Smooth muscle cell (in vitro differentiated cells): ENCODE measurements around the gene DISC1. TPM values are rescaled to one million over a fixed set of nuclear protein-coding genes. Genes with fewer than 3 reads are reported as not detected.

ENCODE experiments used
- DNase-seq: peaks from one replicate; lab custom pipeline; 2025; ENCODE audit not compliant: unreplicated experiment; lab: John Stamatoyannopoulos, UW
- H2AFZ ChIP-seq: fragments of 200-600 bp; sonication (generic); 2 replicates; pipeline ENCODE4 v1.6.0; 2016; ENCODE audit warnings: antibody characterized with exemption, low read depth, mild to moderate bottlenecking
- H3F3A ChIP-seq: fragments of 200-600 bp; sonication (generic); 2 replicates; pipeline ENCODE4 v1.6.0; 2017; ENCODE audit warnings: antibody characterized with exemption, low read depth
- H3K27ac ChIP-seq: fragments of 200-600 bp; sonication (generic); 2 replicates; pipeline ENCODE4 v1.5.1; 2016; ENCODE audit warnings: low read depth, mild to moderate bottlenecking
- H3K27me3 ChIP-seq: fragments of 200-600 bp; sonication (generic); 2 replicates; pipeline ENCODE4 v1.6.1; 2016; ENCODE audit warnings: low read depth, mild to moderate bottlenecking
- H3K36me3 ChIP-seq: fragments of 200-600 bp; sonication (generic); 2 replicates; pipeline ENCODE4 v1.5.1; 2016; ENCODE audit warnings: low read depth
- H3K4me1 ChIP-seq: fragments of 200-600 bp; sonication (generic); 2 replicates; pipeline ENCODE4 v1.5.1; 2016; ENCODE audit warnings: low read depth
- H3K4me2 ChIP-seq: fragments of 200-600 bp; sonication (generic); 2 replicates; pipeline ENCODE4 v1.6.0; 2016; ENCODE audit warnings: mild to moderate bottlenecking
- H3K4me3 ChIP-seq: fragments of 200-600 bp; sonication (generic); 2 replicates; pipeline ENCODE4 v1.5.1; 2016; ENCODE audit warnings: mild to moderate bottlenecking
- H3K79me2 ChIP-seq: fragments of 200-600 bp; sonication (generic); 2 replicates; pipeline ENCODE4 v1.6.0; 2016; ENCODE audit warnings: low read depth, mild to moderate bottlenecking
- H3K9ac ChIP-seq: fragments of 200-600 bp; sonication (generic); 2 replicates; pipeline ENCODE4 v1.6.0; 2016; ENCODE audit warnings: low read depth
- H3K9me3 ChIP-seq: fragments of 200-600 bp; sonication (generic); replicated peaks from 2 replicates; pipeline ENCODE4 v1.5.1; 2016; ENCODE audit warnings: low read depth
- H4K20me1 ChIP-seq: fragments of 200-600 bp; sonication (generic); 2 replicates; pipeline ENCODE4 v1.6.0; 2016; ENCODE audit warnings: low read depth
- WGBS: methylation state at CpG from one replicate; pipeline ENCODE4 v1.1.7; 2016; ENCODE audit warnings: low lambda C conversion rate; 5-methylcytosine and 5-hydroxymethylcytosine counted together
- polyA plus RNA-seq: library from polyadenylated mRNA; unstranded; fragments of >200 nt; fragmentation: Nextera tagmentation; extraction: Ambion mirVana; gene quantifications from 2 replicates; pipeline ENCODE4 v1.2.1, GENCODE V29; 2016
- total RNA-seq: library from RNA; depleted of rRNA; stranded (reverse); fragments of >200 nt; gene quantifications from 2 replicates; pipeline ENCODE4 v1.2.3, GENCODE V29; 2014
- TF ChIP-seq, protein P1 (sequence below): fragments of 200-600 bp; sonication (generic); IDR thresholded peaks from 2 replicates; pipeline ENCODE4 v1.5.1; 2017; ENCODE audit warnings: borderline replicate concordance, mild to moderate bottlenecking, antibody characterized with exemption; ENCODE audit not compliant: insufficient read depth, poor library complexity, severe bottlenecking

DISC1 gene
- total and polyA plus RNA-seq, 2 experiments from 2014 or later = 0.89 to 4.3 TPM

DNA sequence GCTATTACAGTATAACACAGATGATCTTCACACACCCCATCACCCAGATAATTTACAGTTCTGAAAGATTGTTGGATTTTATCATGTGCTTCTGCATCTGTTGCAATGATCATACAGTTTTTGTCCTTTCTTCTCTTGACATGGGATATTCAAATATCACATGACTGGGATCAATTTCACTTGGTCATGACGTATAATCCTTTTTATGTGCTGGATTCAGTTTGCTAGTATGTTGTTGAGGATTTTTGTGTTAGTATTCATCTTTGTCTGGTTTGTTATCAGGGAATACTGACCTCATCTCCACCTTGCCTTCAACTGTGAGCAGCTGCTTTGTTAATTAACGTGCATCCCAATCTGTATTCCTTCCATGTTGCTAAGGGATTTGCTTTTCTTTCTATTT lies 44.7 kb upstream of the DISC1 start:
- no peak for DNase-seq
- H3K79me2 ChIP-seq = no peaks in the 10 kb centered on the region
- H2AFZ ChIP-seq = no peak overlapping the region
- no peaks in the 10 kb centered on the region for H3K4me1 ChIP-seq
- H3K9me3 ChIP-seq = no peaks in the 10 kb centered on the region
- no peaks in the 10 kb centered on the region for H4K20me1 ChIP-seq
- H3K4me3 ChIP-seq = no peak overlapping the region
- H3F3A ChIP-seq = no peaks in the 10 kb centered on the region
- H3K4me2 ChIP-seq = no peak overlapping the region
- no peak overlapping the region for H3K9ac ChIP-seq
- 80% methylated on average over 2 of the region's 2 CpGs for WGBS
- H3K27ac ChIP-seq = no peak overlapping the region
- no peaks in the 10 kb centered on the region for H3K27me3 ChIP-seq
- TF ChIP-seq, protein P1, sequence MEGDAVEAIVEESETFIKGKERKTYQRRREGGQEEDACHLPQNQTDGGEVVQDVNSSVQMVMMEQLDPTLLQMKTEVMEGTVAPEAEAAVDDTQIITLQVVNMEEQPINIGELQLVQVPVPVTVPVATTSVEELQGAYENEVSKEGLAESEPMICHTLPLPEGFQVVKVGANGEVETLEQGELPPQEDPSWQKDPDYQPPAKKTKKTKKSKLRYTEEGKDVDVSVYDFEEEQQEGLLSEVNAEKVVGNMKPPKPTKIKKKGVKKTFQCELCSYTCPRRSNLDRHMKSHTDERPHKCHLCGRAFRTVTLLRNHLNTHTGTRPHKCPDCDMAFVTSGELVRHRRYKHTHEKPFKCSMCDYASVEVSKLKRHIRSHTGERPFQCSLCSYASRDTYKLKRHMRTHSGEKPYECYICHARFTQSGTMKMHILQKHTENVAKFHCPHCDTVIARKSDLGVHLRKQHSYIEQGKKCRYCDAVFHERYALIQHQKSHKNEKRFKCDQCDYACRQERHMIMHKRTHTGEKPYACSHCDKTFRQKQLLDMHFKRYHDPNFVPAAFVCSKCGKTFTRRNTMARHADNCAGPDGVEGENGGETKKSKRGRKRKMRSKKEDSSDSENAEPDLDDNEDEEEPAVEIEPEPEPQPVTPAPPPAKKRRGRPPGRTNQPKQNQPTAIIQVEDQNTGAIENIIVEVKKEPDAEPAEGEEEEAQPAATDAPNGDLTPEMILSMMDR = no peak
- no peaks in the 10 kb centered on the region for H3K36me3 ChIP-seq

DNA sequence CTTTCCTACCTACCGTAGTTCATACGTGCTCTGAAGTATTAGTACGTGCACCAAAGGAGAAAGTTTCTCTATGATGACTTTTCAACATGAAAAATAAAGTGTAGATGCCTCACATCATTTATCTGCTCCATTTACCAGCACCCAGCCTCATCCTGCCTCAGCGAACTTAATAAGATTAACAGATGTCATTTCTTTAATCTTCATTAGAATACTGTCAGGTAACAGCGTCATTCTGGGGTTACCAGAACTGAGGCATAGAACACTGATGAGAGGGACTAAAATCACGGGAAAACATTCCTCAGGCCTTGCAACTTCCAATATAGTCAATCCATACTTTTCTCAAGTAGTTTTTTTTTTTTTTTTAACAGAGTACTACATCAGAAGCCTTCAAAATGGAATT lies 43.2 kb upstream of the DISC1 start:
- Histone ChIP-seq H4K20me1 (no peaks in the 10 kb centered on the region), H3F3A (no peaks in the 10 kb centered on the region), H3K4me3 (no peak overlapping the region), H3K4me2 (no peak overlapping the region), H3K9me3 (no peaks in the 10 kb centered on the region), H2AFZ (no peak overlapping the region), H3K27me3 (no peaks in the 10 kb centered on the region), H3K27ac (no peak overlapping the region), H3K9ac (no peak overlapping the region), H3K4me1 (no peaks in the 10 kb centered on the region), H3K79me2 (no peaks in the 10 kb centered on the region), H3K36me3 (no peaks in the 10 kb centered on the region)
- TF ChIP-seq, protein P1 = no peak
- no peak for DNase-seq
- 96% methylated on average over 6 of the region's 6 CpGs for whole genome bisulfite sequencing

DNA sequence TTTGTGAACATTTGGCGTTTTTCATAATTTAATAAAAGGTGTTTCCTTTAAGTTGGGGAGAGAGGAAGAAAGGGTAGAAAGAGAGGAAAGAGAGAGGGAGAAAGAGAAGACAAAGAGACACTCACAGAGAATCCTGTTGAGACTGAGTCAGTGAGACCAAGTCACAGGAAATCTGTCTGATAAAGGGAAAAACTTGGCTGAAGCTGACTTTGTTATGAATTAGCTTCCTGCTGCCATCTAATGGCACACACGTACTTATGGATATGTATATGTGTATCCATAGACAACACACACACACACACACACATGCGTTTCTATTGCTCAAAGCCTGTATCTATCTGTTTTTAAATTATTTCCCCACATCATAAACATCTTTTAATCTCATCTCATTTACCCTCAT lies 42.5 kb upstream of the DISC1 start:
- Histone ChIP-seq H3K4me2 (no peak overlapping the region), H4K20me1 (no peaks in the 10 kb centered on the region), H3K79me2 (no peaks in the 10 kb centered on the region), H3F3A (no peaks in the 10 kb centered on the region), H3K4me3 (no peak overlapping the region), H2AFZ (no peak overlapping the region), H3K36me3 (no peaks in the 10 kb centered on the region), H3K27me3 (no peaks in the 10 kb centered on the region), H3K4me1 (no peaks in the 10 kb centered on the region), H3K9ac (no peak overlapping the region), H3K9me3 (no peaks in the 10 kb centered on the region), H3K27ac (peak overlapping the region; percentile 55)
- 65% methylated on average over 3 of the region's 3 CpGs for WGBS
- TF ChIP-seq, protein P1 = peak; percentile 20
- no peak for DNase-seq

DNA sequence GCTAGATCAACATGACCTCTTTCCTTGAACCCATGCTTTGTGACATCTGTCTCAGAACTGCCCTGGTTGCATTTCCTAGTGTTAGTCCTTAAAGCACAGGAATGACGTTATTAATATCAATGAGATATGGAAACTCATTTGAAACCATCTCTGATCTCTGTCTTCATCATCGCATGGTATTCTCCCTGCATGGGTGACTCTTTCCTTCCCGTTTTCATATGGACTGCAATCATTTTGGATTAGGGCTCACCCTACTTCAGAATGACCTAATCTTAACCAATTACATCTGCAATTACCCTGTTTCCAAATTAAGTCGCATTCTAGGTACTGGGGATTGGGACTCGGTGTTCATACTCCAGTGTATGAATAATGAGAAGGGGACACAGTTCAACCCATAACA lies 41.7 kb upstream of the DISC1 start:
- DNase-seq = no peak

More for the DNA sequence above, 41.7 kb upstream of the DISC1 start:
- H2AFZ ChIP-seq = no peak overlapping the region
- H3K4me2 ChIP-seq = no peak overlapping the region
- H3F3A ChIP-seq = no peaks in the 10 kb centered on the region
- no peak overlapping the region for H3K27ac ChIP-seq
- H3K4me1 ChIP-seq = no peaks in the 10 kb centered on the region
- no peak overlapping the region for H3K4me3 ChIP-seq
- H3K36me3 ChIP-seq = no peaks in the 10 kb centered on the region
- no peaks in the 10 kb centered on the region for H4K20me1 ChIP-seq
- H3K79me2 ChIP-seq = no peaks in the 10 kb centered on the region
- TF ChIP-seq, protein P1 = no peak
- no peaks in the 10 kb centered on the region for H3K27me3 ChIP-seq
- no peak overlapping the region for H3K9ac ChIP-seq
- H3K9me3 ChIP-seq = no peaks in the 10 kb centered on the region
- 90% methylated on average over 5 of the region's 5 CpGs for WGBS
